ENCODE measurements around the gene RNF150.

GRCh38 chr4:141098163-141098562, 35.1 kb downstream of the RNF150 start:
- no peak for TF ChIP-seq NRF1 (IDR thresholded peaks at IDR 0.05; ENCODE audit: low read depth, low read length)
- TF ChIP-seq BACH1 (IDR thresholded peaks at IDR 0.05; ENCODE audit: low read length): no peak
- no peak for TF ChIP-seq EZH2 (IDR thresholded peaks at IDR 0.05; ENCODE audit: low read depth, low read length, severe bottlenecking)
- no peak for TF ChIP-seq POLR2A (IDR thresholded peaks at IDR 0.05; ENCODE audit: control extremely low read depth in 1 of 2, low read depth in 2 of 2, low read length in 2 of 2)
- no peak for TF ChIP-seq CHD1 (IDR thresholded peaks at IDR 0.05; ENCODE audit: low read depth, low read length)
- no peak for TF ChIP-seq POLR2AphosphoS5 (IDR thresholded peaks at IDR 0.05; ENCODE audit: low read depth, low read length)
- TF ChIP-seq CTCF (IDR thresholded peaks at IDR 0.05; ENCODE audit: control extremely low read depth in 1 of 3, insufficient read depth in 1 of 3, low read depth in 1 of 3, low read length in 3 of 3): no peak
- no peak for TF ChIP-seq USF2 (IDR thresholded peaks at IDR 0.05; ENCODE audit: low read length)
- no peak for TF ChIP-seq ATF2 (IDR thresholded peaks at IDR 0.05; ENCODE audit: low read length)

All from H1 (cell line).